ENCODE results near the gene CECR2.

- no peak for TF ChIP-seq ZNF384 (IDR thresholded peaks at IDR 0.05; ENCODE audit: borderline replicate concordance, low read depth, low read length)
- TF ChIP-seq, protein P1, sequence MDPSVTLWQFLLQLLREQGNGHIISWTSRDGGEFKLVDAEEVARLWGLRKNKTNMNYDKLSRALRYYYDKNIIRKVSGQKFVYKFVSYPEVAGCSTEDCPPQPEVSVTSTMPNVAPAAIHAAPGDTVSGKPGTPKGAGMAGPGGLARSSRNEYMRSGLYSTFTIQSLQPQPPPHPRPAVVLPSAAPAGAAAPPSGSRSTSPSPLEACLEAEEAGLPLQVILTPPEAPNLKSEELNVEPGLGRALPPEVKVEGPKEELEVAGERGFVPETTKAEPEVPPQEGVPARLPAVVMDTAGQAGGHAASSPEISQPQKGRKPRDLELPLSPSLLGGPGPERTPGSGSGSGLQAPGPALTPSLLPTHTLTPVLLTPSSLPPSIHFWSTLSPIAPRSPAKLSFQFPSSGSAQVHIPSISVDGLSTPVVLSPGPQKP (IDR thresholded peaks at IDR 0.05; ENCODE audit: low read depth, low read length), result no peak
- no peak for TF ChIP-seq E2F4 (IDR thresholded peaks at IDR 0.05; ENCODE audit: low read depth, low read length)
- no peak for TF ChIP-seq MYC (IDR thresholded peaks at IDR 0.05; ENCODE audit: insufficient read depth, insufficient read length, insufficient replicate concordance, low read length, severe bottlenecking)
- TF ChIP-seq POLR2A (IDR thresholded peaks at IDR 0.05; ENCODE audit: low read depth, low read length), result no peak
- TF ChIP-seq ZNF274 (IDR thresholded peaks at IDR 0.05; ENCODE audit: insufficient read depth, insufficient read length), result no peak
- TF ChIP-seq SP1 (IDR thresholded peaks at IDR 0.05; ENCODE audit: low read depth, low read length), result no peak
- TF ChIP-seq TBL1XR1 (IDR thresholded peaks at IDR 0.05; ENCODE audit: low read depth, low read length), result no peak
- TF ChIP-seq FOS (IDR thresholded peaks at IDR 0.05; ENCODE audit: borderline replicate concordance, extremely low read depth, insufficient read length), result no peak
- no peak for TF ChIP-seq POLR2AphosphoS5 (IDR thresholded peaks at IDR 0.05; ENCODE audit: low read length)
Observed at GRCh38 chr22:17563936-17564391, 194.7 kb downstream of the CECR2 start.
